ENCODE data around the gene CPNE2.

DNA sequence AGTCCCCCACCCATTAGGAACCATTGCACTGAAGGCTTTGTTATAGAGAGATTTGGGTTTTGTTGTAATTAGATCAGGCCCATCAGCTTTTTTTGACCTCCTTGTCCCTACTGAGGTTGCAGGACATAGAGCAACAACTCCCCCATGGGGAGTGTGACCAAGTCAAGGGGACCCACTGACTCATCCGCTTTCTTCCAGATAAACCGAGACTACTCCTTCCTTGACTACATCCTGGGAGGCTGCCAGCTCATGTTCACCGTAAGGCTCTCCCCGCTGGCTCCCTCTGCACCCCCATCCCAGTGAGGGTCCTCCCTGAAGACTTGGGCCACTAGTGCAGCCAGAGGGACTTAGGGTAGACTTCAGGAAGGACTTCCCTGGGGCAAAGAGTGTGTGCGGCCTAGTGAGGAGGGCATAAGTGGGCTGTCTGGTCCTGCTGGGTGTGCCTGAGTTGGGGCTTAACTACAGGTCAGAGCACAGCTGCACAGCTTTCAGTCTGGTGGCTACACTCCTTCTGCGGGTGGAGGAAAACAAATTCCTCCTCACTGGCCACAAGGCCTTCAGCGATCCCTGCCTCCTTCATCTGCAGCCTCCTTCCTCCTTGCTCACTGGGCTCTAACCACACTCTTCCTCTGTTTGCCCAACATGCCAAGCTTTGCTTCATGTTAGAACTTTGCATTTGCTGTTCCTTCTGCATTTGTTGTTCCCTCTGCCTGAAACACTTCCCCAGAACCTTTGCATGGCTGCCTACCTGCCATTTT is 31.0 kb downstream of the CPNE2 start:
- TF ChIP-seq, protein P1, sequence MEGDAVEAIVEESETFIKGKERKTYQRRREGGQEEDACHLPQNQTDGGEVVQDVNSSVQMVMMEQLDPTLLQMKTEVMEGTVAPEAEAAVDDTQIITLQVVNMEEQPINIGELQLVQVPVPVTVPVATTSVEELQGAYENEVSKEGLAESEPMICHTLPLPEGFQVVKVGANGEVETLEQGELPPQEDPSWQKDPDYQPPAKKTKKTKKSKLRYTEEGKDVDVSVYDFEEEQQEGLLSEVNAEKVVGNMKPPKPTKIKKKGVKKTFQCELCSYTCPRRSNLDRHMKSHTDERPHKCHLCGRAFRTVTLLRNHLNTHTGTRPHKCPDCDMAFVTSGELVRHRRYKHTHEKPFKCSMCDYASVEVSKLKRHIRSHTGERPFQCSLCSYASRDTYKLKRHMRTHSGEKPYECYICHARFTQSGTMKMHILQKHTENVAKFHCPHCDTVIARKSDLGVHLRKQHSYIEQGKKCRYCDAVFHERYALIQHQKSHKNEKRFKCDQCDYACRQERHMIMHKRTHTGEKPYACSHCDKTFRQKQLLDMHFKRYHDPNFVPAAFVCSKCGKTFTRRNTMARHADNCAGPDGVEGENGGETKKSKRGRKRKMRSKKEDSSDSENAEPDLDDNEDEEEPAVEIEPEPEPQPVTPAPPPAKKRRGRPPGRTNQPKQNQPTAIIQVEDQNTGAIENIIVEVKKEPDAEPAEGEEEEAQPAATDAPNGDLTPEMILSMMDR (IDR thresholded peaks at IDR 0.05): no peak
- no peak for TF ChIP-seq POLR2A (IDR thresholded peaks at IDR 0.05)
- TF ChIP-seq EP300 (IDR thresholded peaks at IDR 0.05): no peak

All from ovary (tissue), 3 donors.